ENCODE measurements around the gene MRNIP. TPM values are rescaled to one million over a fixed set of nuclear protein-coding genes. Genes with fewer than 3 reads are reported as not detected.

MRNIP gene
- total RNA-seq, 1 experiment from 2014 or later: 20.2 TPM

GRCh38 chr5:179905161-179905560, 46.5 kb upstream of the MRNIP start:
- no peak for TF ChIP-seq CTCF (conservative IDR thresholded peaks at IDR 0.05; ENCODE audit: low read depth, low read length)
- TF ChIP-seq EZH2 (IDR thresholded peaks at IDR 0.05; ENCODE audit: low read length, unreplicated experiment): no peak
- TF ChIP-seq EZH2phosphoT487 (IDR thresholded peaks at IDR 0.05; ENCODE audit: borderline replicate concordance, low read length): no peak
- intact Hi-C loops (cut with micrococcal nuclease): loop anchor here (5.0 kb wide), 1 partner anchor 187 kb away; no protein-coding TSS in a partner anchor
- Histone ChIP-seq H2AFZ (ENCODE audit: low read length) (no peak overlapping the region), H3K27ac (ENCODE audit: low read length) (no peak overlapping the region), H3K9ac (ENCODE audit: low read length) (no peak overlapping the region), H3K4me3 (ENCODE audit: low read length) (no peak overlapping the region), H3K4me2 (ENCODE audit: low read length) (no peak overlapping the region), H3F3A (ENCODE audit: low read length, unreplicated experiment) (no peaks in the 10 kb centered on the region), H3K9me2 (replicated peaks; ENCODE audit: low read length) (no peaks in the 10 kb centered on the region), H3K9me3 (ENCODE audit: low read length) (no peaks in the 10 kb centered on the region), H3K36me3 (ENCODE audit: low read depth, low read length) (no peaks in the 10 kb centered on the region; the same call in none of the 2 replicates), H3K4me1 (ENCODE audit: insufficient read depth, low read length) (peaks cover 13% of the 10 kb centered on the region), H4K20me1 (ENCODE audit: low read length) (peaks cover 4% of the 10 kb centered on the region; the same call in 1 of the 2 replicates), H3K79me2 (ENCODE audit: low read length) (peaks cover 29% of the 10 kb centered on the region), H3K27me3 (ENCODE audit: low read length) (no peaks in the 10 kb centered on the region)
- ChIA-PET CTCF (no interaction called here), POLR2A (ENCODE audit: unreplicated experiment) (interaction anchor here (0.6 kb wide), 1 partner anchor 143 kb away, joined by 4 read pairs; no protein-coding TSS in a partner anchor)
- no TSS peak for BruUV-seq (replicated peaks)
- no peak for DNase-seq
- ATAC-seq: no peak

- Histone ChIP-seq H3K27ac (ENCODE audit: low read length) (no peak overlapping the region), H2AFZ (ENCODE audit: low read length) (no peak overlapping the region), H3K9ac (ENCODE audit: low read length) (no peak overlapping the region), H3K27me3 (ENCODE audit: low read length) (no peaks in the 10 kb centered on the region), H3F3A (ENCODE audit: low read length, unreplicated experiment) (no peaks in the 10 kb centered on the region), H3K36me3 (ENCODE audit: low read depth, low read length) (no peaks in the 10 kb centered on the region; the same call in none of the 2 replicates), H3K4me1 (ENCODE audit: insufficient read depth, low read length) (peaks cover 13% of the 10 kb centered on the region), H3K79me2 (ENCODE audit: low read length) (peaks cover 29% of the 10 kb centered on the region), H4K20me1 (ENCODE audit: low read length) (peaks cover 4% of the 10 kb centered on the region; the same call in 1 of the 2 replicates), H3K4me2 (ENCODE audit: low read length) (no peak overlapping the region), H3K4me3 (ENCODE audit: low read length) (no peak overlapping the region), H3K9me3 (ENCODE audit: low read length) (no peaks in the 10 kb centered on the region), H3K9me2 (replicated peaks; ENCODE audit: low read length) (no peaks in the 10 kb centered on the region)
- no peak for TF ChIP-seq CTCF (conservative IDR thresholded peaks at IDR 0.05; ENCODE audit: low read depth, low read length)
- no peak for TF ChIP-seq EZH2phosphoT487 (IDR thresholded peaks at IDR 0.05; ENCODE audit: borderline replicate concordance, low read length)
- no peak for TF ChIP-seq EZH2 (IDR thresholded peaks at IDR 0.05; ENCODE audit: low read length, unreplicated experiment)
- ATAC-seq: no peak
- ChIA-PET POLR2A (ENCODE audit: unreplicated experiment) (interaction anchor here (0.6 kb wide), 1 partner anchor 143 kb away, joined by 4 read pairs; no protein-coding TSS in a partner anchor), CTCF (interaction anchor here (0.6 kb wide), 1 partner anchor 99 kb away, joined by 4 read pairs; no protein-coding TSS in a partner anchor)
- intact Hi-C loops (cut with micrococcal nuclease): loop anchor here (5.0 kb wide), 1 partner anchor 188 kb away; no protein-coding TSS in a partner anchor
- no TSS peak for BruUV-seq (replicated peaks)
- no peak for DNase-seq
These were observed 46.0 kb upstream of the MRNIP start for GRCh38 chr5:179904463-179905160.

GRCh38 chr5:179902763-179903158, 44.1 kb upstream of the MRNIP start:
- no peaks in the 10 kb centered on the region for H3F3A ChIP-seq (ENCODE audit: low read length, unreplicated experiment)
- no peak overlapping the region for H3K4me2 ChIP-seq (ENCODE audit: low read length)
- H3K4me1 ChIP-seq (ENCODE audit: insufficient read depth, low read length): peaks cover 13% of the 10 kb centered on the region
- H4K20me1 ChIP-seq (ENCODE audit: low read length): peaks cover 4% of the 10 kb centered on the region; the same call in 1 of the 2 replicates
- intact Hi-C loops (cut with micrococcal nuclease): no loop called here
- no peaks in the 10 kb centered on the region for H3K9me2 ChIP-seq (replicated peaks; ENCODE audit: low read length)
- peaks cover 29% of the 10 kb centered on the region for H3K79me2 ChIP-seq (ENCODE audit: low read length)
- H3K9ac ChIP-seq (ENCODE audit: low read length): no peak overlapping the region
- ATAC-seq (no peak), DNase-seq (no peak)
- no TSS peak for BruUV-seq (replicated peaks)
- no peak for TF ChIP-seq EZH2phosphoT487 (IDR thresholded peaks at IDR 0.05; ENCODE audit: borderline replicate concordance, low read length)
- no peak for TF ChIP-seq CTCF (conservative IDR thresholded peaks at IDR 0.05; ENCODE audit: low read depth, low read length)
- no peak for TF ChIP-seq EZH2 (IDR thresholded peaks at IDR 0.05; ENCODE audit: low read length, unreplicated experiment)
- H3K27me3 ChIP-seq (ENCODE audit: low read length): no peaks in the 10 kb centered on the region
- H3K4me3 ChIP-seq (ENCODE audit: low read length): no peak overlapping the region
- H3K27ac ChIP-seq (ENCODE audit: low read length): no peak overlapping the region
- ChIA-PET CTCF (no interaction called here), POLR2A (ENCODE audit: unreplicated experiment) (no interaction called here)
- H3K36me3 ChIP-seq (ENCODE audit: low read depth, low read length): no peaks in the 10 kb centered on the region; the same call in none of the 2 replicates
- no peaks in the 10 kb centered on the region for H3K9me3 ChIP-seq (ENCODE audit: low read length)
- H2AFZ ChIP-seq (ENCODE audit: low read length): no peak overlapping the region
